HK-2 (cell line): ENCODE results near the gene TSPAN3.
A peak's percentile ranks its signal among the peaks of the same experiment; 100 is the strongest.

Experiments used
- DNase-seq: peaks from one replicate; pipeline ENCODE4 v3.0.0-alpha.2; 2018; ENCODE audit not compliant: unreplicated experiment

Gene TSPAN3

GRCh38 chr15:77070495-77071304 lies at the start of gene TSPAN3:
TSS of gene TSPAN3 (minus strand) at chr15:77071109. CDS start at chr15:77070954, 155 bp downstream.
- DNase-seq, result peak; percentile 86

DNA sequence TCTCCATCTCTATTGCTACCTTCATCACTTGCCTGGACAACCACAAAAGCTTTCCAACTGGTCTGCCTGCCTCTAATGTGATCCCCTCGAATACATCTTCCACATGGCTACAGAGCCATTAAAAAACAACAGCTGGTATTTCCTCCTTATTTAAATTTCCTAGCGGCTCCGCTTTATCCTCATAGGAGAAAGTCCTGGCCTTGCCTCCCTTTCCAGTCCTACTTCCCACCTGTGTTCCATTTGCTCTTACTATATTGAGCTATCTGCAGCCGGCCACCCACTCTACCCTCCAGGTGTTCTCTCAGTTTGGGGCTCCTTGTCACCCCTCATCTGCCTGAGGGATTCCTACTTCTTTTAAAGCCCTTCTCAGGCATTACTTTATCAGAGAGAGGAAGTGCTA lies 49.7 kb upstream of the TSPAN3 start:
- DNase-seq, result no peak

GRCh38 chr15:77119446-77119845 lies 48.5 kb upstream of the TSPAN3 start:
- DNase-seq, result no peak

DNA sequence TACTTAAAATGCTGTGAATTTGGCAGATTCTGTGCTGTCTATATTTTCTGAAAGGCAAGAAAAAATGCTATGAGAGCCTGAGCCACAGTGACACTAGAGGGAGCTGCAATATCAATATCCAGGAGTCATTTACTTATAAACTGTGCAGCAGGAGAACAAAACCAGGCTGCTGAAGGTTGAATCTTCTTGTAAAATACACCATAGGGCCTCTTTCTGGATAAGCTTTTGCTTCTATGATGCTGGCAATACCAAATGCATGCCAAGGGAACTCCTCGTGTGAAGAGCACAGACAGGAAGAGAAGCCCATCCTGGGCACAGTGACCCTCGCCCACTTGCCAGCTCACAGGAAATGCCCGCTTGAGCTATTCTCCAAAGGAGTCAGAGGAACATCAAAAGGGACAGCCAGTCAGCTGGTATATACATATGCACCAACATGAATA lies 48.0 kb upstream of the TSPAN3 start:
- DNase-seq, result no peak

DNA sequence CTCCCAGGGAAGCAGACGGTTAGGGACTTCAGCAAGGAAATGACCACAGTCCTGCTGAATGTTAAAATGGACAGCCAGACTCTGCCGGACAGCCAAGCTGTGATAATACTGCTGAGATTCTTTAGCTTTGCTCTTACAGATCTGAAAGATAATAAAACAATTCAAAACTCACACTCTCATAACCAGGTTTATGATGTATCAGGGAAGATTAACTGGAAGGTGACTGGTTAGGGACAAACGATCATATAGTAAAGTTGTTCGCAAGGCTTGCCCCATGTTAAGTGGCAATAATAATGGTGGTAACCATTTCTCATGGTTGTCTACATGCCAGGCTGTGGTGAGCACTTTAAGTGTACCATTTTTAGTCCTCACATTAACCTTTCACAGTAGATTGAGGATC lies 44.3 kb upstream of the TSPAN3 start:
- DNase-seq, result no peak

DNA sequence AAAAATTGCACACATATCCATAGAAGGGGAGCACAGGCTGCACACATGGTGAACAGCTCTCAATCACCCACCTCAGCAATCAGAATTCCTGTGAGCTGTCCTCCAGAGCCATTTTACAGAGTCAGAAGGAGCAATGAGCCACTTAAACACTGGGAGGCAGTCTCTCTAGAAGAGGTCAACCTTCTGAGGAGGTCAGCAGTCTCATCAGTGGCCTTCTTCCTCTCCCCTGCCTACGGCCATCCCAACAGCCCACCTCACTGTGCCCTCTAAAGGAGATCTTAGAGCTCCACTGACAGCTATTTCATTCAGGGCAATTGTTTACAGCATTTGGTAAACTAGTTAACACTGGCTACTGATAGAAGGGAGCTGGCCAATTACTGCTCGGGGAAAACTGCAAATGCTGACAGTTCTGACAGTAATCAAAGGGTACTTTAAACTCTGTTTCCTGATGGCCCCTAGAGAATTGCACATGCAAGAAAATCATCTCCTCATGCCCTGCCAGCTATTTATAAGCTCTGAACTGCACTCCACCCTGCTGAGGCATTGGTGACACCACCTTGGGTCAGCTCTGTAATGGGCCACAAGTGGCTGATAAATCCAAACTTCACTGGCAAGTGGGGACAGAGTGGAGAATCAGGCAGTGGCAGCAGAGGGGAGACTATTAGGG lies 42.1 kb upstream of the TSPAN3 start:
- no peak for DNase-seq

GRCh38 chr15:77111789-77112188 lies 40.9 kb upstream of the TSPAN3 start:
- no peak for DNase-seq

DNA sequence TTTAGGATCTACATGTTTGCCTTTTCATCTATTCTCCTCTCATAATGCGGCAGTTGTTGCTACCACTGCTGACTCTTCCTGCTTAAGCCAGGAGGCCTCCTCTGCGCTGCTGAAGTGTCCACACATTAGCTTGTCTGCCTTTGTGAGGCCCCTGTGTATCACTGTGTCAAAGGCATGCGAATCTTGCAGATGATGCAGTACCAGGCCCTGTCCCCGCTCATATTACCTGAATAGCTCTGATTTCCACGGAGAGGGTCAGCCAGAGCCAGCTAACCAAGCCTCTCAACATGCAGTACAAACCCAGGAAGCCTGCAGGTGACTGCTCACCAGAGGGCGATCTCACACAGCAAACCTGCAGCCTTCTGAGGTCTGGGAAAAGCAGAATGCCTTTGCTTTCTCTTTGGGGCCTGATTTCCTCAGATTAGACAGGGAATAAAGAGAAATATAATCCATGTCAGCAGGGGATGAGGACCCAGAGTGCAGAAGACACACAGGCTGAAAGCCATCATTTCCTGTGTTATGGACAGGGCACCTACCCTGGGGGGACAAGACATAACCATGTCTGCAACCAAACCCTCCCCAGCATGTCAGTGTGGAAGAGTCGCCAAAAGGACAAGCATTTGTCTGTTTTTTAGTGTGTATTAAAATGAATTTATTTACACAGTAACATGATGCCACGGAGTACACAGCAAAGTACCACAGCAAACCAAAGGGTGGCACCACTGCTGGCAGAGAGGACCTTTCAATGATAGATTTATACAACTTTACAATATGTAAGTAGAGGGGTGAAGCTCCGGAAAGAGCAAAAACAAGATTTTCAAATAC lies 36.8 kb upstream of the TSPAN3 start:
- DNase-seq, result peak; percentile 21

DNA sequence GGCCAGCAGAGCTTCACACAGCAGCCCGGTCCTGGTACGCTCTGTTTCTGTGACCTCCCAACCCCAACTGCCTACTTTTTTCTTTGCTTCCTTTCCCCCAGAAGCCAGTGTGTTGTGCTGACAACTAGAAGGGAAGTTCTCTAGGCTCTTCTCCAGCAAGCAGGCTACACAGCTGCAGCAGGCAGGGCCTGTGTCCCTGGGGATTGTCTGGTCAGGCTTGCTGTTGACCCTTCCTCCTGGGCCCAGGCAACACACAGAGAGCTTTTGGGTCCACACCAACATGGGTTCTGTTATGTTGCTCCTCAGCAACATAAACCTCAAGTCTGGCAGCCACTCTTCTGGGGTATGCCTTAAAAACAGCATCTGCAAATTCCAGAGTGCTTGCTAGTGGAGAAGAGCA lies 36.2 kb upstream of the TSPAN3 start:
- no peak for DNase-seq

- no peak for DNase-seq
Measured at GRCh38 chr15:77104155-77104554, 33.2 kb upstream of the TSPAN3 start.

DNA sequence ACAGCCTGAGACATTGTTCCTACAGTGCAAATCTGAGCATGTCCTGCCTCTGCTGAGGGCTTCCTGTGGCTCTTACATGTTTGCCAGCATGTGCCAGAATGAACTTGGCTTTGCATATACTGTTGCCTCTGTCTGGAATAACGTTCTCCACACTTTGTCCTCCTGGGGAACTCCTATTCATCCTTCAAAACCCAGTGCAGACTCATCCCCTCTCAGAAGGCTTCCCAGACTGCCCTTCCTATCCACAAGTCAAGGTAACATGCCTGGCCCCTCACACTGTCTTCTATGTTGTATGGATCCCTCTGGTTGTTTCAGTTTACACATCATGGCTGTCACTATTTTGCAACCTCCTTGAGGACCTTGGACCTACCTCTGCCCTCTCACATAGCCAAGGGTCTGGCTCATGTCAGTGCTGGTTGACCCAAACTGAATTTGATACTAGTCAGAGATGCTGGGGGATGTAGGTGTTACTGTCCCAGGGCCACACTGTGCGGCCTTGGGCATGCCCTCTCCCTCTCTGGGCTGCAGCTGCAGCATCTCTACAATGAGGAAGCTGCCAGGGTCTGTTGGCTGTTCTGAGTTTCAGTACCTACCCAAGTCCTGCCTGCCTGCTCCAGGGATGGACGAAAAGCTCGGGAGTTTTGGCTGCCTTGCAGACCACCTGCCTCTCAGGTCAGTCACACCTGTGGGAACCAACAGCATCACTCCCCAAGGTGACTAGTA lies 29.0 kb upstream of the TSPAN3 start:
- DNase-seq, result no peak

GRCh38 chr15:77098572-77098971 lies 27.7 kb upstream of the TSPAN3 start:
- no peak for DNase-seq

DNA sequence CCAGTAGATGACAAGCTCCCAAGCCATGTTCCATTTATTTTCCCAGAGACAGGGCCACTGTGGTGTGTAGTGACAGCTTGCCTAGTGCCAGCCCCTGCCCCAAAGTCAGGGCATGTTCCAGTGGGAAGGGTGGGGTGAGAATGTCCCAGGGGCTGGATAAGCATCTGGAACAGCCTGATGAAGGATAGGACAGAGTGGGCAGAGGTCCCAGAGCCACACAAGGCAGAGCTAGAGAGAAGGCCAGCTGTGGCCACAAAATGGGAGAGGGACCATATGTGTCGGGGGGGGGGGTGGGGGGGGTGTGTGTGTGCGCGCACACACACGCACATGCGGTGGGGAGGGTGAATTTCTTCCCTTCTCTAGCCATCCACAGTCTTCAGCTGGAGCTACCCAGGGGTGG lies 27.0 kb upstream of the TSPAN3 start:
- DNase-seq, result no peak

DNA sequence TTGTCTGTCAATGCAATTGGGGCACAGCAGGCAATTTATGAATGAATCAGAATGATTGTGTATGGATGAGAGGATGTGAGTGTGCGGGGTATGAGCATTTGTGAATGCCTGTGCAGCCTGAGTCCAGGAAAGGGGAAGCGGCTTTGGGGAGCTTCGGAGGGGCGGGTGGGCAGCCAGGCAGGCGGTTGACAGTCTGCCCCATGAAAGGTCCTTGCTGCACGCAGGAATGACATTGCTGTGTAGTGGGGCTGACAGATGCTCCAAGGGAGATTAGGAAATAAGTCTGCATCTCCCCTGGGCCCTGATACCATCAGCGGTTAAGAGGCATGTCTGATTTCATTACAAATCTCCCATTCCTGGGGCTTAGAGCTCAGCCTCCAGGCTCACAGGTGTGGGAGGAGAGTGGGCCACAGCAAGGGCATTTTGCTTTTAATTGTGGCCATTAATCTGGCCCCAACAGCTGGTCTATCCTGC lies 26.4 kb upstream of the TSPAN3 start:
- DNase-seq, result no peak

GRCh38 chr15:77096541-77096940 lies 25.6 kb upstream of the TSPAN3 start:
- no peak for DNase-seq

GRCh38 chr15:77096138-77096537 lies 25.2 kb upstream of the TSPAN3 start:
- DNase-seq, result no peak

DNA sequence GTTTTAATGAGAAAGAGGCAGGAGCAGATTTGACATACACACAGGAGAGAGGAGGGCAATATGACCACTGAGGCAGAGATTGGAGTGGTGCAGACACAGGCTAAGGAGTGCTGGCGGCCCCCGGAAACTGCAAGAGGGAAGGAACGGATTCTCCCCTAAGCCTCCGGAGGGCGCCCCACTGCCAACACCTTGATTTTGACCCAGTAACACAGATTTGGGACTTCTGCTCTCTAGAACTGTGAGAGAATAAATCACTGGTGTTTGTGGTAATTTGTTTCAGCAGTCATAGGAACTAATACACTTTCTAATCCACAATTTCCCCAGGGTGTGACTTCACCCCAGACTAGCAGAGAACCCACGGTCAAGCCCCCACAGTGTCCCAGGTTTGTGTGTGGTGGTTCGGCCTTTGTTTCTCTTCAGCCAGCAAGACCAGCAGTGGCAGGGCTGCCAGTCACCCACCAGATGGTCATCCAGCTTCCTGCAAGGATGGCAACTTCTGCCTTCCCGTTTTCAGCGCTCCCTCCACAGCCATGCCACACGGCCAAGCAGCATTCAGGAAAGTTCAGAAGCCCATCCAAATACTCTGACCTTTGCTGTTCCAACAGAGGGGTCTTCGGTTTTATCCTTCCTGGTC lies 23.6 kb upstream of the TSPAN3 start:
- no peak for DNase-seq

GRCh38 chr15:77093436-77093835 lies 22.5 kb upstream of the TSPAN3 start:
- no peak for DNase-seq

DNA sequence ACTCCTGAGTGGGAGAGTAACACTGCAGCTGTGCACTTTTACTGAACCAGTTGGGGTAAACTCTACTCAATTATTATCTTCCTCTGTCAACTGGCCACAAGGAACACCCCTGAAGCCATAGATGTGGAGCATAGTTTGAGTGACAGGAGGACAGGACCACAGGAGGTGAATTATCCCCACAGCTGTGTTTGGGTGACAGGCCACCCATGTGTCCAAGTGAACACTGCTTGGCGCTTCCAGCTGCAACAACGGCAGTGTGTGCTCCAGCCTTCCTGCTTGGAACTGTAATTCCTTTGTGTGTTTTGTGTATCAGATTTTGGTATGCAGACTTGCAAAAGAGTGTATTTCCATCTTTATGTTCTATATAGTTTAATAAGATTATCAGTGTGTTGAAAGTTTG lies 20.2 kb upstream of the TSPAN3 start:
- no peak for DNase-seq

DNA sequence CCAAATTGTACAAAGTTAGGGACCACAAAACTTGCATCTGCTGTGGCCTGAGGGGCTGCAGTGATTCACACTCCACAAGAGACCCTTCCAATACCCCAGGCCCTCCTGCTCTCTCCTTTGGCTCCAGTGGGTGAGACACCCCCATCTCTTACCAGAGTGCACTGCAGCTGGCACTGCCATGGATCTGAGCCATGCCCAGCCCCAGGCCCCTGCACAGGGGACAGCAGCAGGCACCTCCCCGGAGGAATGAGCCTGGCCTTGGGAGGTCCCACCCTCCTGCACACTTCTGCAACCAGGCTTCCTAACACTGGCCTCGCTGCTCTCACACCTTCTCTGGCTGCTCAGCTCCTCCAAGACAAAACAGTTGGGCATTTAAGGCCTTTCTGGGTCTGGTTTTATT lies 16.3 kb upstream of the TSPAN3 start:
- no peak for DNase-seq

GRCh38 chr15:77085297-77085696 lies 14.4 kb upstream of the TSPAN3 start:
- DNase-seq, result no peak
